Ovary (tissue), 9 donors: ENCODE results near the gene IPO9. TPM values are rescaled to one million over a fixed set of nuclear protein-coding genes. Genes with fewer than 3 reads are reported as not detected.

Experiments used
- DNase-seq, 5 donors: peaks; one replicate each; pipeline ENCODE4 v3.0.0-alpha.2; 2019 to 2020
- H3K27ac ChIP-seq, 2 donors: fragments of 200-600 bp; one replicate each; pipeline versions ENCODE4 v1.5.1 to v1.8.0; 2019 to 2022
- H3K27me3 ChIP-seq: fragments of 200-600 bp; one replicate; pipeline ENCODE4 v1.8.0; 2022
- H3K36me3 ChIP-seq: fragments of 200-600 bp; sonication (generic); one replicate; pipeline ENCODE4 v1.5.1; 2019
- H3K4me1 ChIP-seq: one replicate; pipeline ENCODE4 v1.8.1; 2013; ENCODE audit warnings: mild to moderate bottlenecking, moderate library complexity; ENCODE audit not compliant: insufficient read depth
- H3K4me3 ChIP-seq: fragments of 200-600 bp; sonication (generic); one replicate; pipeline ENCODE4 v1.5.1; 2017
- H3K9me3 ChIP-seq, 2 donors: fragments of 200-600 bp in 1 of 2; sonication (generic) in 1 of 2; one replicate each; pipeline versions ENCODE4 v1.5.1 to v1.8.1; 2013 to 2019; ENCODE audit warnings: mild to moderate bottlenecking in 1 of 2, moderate library complexity in 1 of 2
- EP300 ChIP-seq: sonication (generic); formaldehyde crosslinking; IDR thresholded peaks from one replicate; pipeline ENCODE4 v1.6.1; 2017; ENCODE audit warnings: antibody characterized with exemption
- POLR2A ChIP-seq: fragments of 450-650 bp; IDR thresholded peaks from one replicate; pipeline ENCODE4 v1.6.1; 2017; ENCODE audit warnings: antibody characterized with exemption, mild to moderate bottlenecking, moderate library complexity
- WGBS, 3 donors: extraction: QIAGEN DNeasy Blood & Tissue Kit in 1 of 3; methylation state at CpG; one replicate each; pipeline versions ENCODE4 v1.1.5 to v1.1.7; 2013 to 2017; 5-methylcytosine and 5-hydroxymethylcytosine counted together
- intact Hi-C, 4 donors: fragments of 100-400 bp; cut with DNase I; formaldehyde crosslinking; loops; one replicate each; pipeline versions ENCODE4 v1.11.0 to v1.15.1; 2022 to 2023
- polyA plus RNA-seq, 2 donors: library from polyadenylated mRNA; stranded (reverse); fragments of 200-250 nt in 1 of 2; fragments of 350-450 nt in 1 of 2; fragmentation: Illumina TruSeq in 1 of 2; extraction: RNeasy Lipid Tissue Mini Kit (QIAGEN cat#74804) in 1 of 2; gene quantifications; one replicate each; pipeline ENCODE4 v1.2.3, GENCODE V29; 2013 to 2014
- total RNA-seq, 7 donors: library from RNA; depleted of rRNA in 2 of 7; stranded (reverse); fragments of >200 nt in 2 of 7; fragmentation: NEBNext Ultra II Directional in 3 of 7; extraction: Animal tissue kit (Norgen Biotek cat#: 25700) in 3 of 7; gene quantifications; one replicate each; pipeline versions ENCODE4 v1.1.0 to v1.2.4, GENCODE V29; 2016 to 2023
- TF ChIP-seq, protein P1 (sequence below), 3 donors: fragments of 450-650 bp in 2 of 3; fragments of 200-600 bp in 1 of 3; IDR thresholded peaks; one replicate each; pipeline versions ENCODE4 v1.5.1 to v1.8.0; 2016 to 2022; ENCODE audit warnings: antibody characterized with exemption in 3 of 3, mild to moderate bottlenecking in 1 of 3
- donor health status: DM: no; HTN: no; CAD: no; lungs with moderate emphysema.
- donor health status: DM: no; HTN: no; CAD: no.
- donor health status: Bipolar disorder and iron deficiency.
- donor health status: DM: yes; HTN: yes; CAD: no.
- donor health status: DM: no; HTN: no; CAD: no.
- donor health status: DM: yes; HTN: yes; CAD: no.

IPO9 gene
- total and polyA plus RNA-seq, 9 donors = 12.9 to 43.8 (median 39.4) TPM

DNA sequence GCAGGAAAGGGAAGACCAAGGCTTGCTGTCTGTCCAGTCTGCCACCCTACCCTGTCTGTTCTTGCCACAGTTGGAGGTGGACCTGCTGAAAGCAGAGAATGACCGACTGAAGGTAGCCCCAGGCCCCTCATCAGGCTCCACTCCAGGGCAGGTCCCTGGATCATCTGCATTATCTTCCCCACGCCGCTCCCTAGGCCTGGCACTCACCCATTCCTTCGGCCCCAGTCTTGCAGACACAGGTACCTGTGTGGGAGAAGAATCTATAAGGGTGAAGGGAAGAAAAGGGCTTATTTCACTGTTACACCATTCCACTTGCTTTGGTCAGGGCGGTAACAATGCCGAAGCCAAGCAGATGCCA, 20.3 kb upstream of the IPO9 start:
- Histone ChIP-seq H3K4me3 (no peak overlapping the region), H3K4me1 (no peaks in the 10 kb centered on the region), H3K9me3 (no peaks in the 10 kb centered on the region), H3K36me3 (no peaks in the 10 kb centered on the region), H3K27ac (no peak overlapping the region), H3K27me3 (no peaks in the 10 kb centered on the region)
- TF ChIP-seq, protein P1, sequence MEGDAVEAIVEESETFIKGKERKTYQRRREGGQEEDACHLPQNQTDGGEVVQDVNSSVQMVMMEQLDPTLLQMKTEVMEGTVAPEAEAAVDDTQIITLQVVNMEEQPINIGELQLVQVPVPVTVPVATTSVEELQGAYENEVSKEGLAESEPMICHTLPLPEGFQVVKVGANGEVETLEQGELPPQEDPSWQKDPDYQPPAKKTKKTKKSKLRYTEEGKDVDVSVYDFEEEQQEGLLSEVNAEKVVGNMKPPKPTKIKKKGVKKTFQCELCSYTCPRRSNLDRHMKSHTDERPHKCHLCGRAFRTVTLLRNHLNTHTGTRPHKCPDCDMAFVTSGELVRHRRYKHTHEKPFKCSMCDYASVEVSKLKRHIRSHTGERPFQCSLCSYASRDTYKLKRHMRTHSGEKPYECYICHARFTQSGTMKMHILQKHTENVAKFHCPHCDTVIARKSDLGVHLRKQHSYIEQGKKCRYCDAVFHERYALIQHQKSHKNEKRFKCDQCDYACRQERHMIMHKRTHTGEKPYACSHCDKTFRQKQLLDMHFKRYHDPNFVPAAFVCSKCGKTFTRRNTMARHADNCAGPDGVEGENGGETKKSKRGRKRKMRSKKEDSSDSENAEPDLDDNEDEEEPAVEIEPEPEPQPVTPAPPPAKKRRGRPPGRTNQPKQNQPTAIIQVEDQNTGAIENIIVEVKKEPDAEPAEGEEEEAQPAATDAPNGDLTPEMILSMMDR (IDR thresholded peaks at IDR 0.05) = no peak
- TF ChIP-seq POLR2A (no peak), EP300 (no peak)
- intact Hi-C loops = no loop called here
- DNase-seq = no peak
- WGBS, 3 donors = 95 to 97% (median 96%) methylated on average over 6 of the region's 6 CpGs

DNA sequence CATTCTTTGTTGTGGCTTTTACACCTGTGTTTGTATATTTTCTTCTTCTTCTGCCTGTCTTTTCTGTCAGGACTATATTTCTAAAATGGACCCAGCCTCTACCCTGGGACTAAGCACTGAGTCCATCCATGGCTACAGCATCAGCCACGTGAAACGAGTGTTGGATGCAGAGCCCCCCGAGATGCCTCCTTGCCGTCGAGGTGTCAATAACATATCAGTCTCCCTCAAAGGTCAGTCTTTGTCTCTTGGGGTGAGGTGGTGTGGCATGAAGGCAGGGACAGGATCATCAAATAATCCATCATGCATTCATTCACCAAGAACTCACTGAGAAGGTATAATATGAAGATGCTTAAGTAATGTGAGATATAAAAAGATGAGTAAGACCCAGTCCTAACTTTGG, 19.1 kb upstream of the IPO9 start:
- Histone ChIP-seq H3K27ac (no peak overlapping the region), H3K36me3 (no peaks in the 10 kb centered on the region), H3K4me3 (no peak overlapping the region), H3K27me3 (no peaks in the 10 kb centered on the region), H3K4me1 (no peaks in the 10 kb centered on the region), H3K9me3 (no peaks in the 10 kb centered on the region)
- intact Hi-C loops = no loop called here
- 86 to 96% (median 90%) methylated on average over 5 of the region's 5 CpGs for WGBS, 3 donors
- DNase-seq = no peak
- TF ChIP-seq POLR2A (no peak), EP300 (no peak)
- TF ChIP-seq, protein P1 (IDR thresholded peaks at IDR 0.05) = no peak

DNA sequence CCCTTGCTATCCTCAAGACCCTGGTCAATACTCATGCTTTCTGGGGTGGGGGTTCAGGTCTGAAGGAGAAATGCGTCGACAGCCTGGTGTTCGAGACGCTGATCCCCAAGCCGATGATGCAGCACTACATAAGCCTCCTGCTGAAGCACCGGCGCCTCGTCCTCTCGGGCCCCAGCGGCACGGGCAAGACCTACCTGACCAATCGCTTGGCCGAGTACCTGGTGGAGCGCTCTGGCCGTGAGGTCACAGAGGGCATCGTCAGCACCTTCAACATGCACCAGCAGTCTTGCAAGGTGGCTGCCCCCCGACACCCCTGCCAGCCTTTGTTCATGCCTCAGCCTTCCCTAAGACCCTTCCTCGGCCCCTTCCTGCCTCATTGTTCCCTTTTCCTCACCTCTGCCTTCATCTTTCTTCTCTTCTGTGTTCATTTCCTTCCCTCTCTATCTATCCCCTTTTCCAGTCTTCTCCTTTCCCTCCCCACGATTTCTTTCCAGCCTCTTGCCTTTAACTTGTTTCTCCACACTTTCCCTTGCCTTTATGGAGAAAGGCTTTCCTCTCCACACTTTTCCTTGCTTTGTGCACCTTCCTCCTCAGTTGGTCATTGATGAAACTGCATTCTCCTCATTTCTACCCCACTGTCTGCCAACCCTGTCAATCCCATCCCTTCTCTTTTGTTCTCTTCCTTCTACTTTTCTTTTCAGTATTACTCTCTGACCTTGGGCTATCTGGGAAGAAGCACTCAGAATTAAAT, 18.3 kb upstream of the IPO9 start:
- WGBS, 3 donors = 97 to 98% (median 97%) methylated on average over 19 of the region's 19 CpGs
- H3K9me3 ChIP-seq = no peaks in the 10 kb centered on the region
- no peaks in the 10 kb centered on the region for H3K4me1 ChIP-seq
- TF ChIP-seq, protein P1 (IDR thresholded peaks at IDR 0.05) = no peak
- TF ChIP-seq EP300 = no peak
- no peak for TF ChIP-seq POLR2A
- H3K27me3 ChIP-seq = no peaks in the 10 kb centered on the region
- H3K4me3 ChIP-seq = no peak overlapping the region
- H3K36me3 ChIP-seq = no peaks in the 10 kb centered on the region
- intact Hi-C loops = no loop called here
- no peak for DNase-seq
- H3K27ac ChIP-seq = no peak overlapping the region

DNA sequence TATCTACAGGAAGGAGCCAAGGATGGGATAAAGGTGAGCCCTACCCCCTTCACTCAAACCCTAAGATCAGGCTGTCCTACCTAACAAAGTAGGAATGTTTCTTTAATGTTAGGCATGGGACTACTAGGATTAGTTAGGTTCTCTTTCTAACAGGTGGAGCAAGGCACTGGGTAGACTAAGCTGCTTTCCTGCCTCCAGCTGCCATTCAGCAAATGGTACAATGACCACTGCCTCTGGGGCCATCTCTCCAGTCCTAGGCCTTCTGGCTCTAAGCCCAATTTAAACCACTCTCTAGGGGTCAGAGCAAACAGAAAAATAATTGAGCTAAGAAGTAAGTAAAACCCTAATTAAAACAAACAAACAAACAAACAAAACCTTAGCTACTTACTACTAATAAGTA, 15.7 kb upstream of the IPO9 start:
- Histone ChIP-seq H3K4me3 (no peak overlapping the region), H3K4me1 (no peaks in the 10 kb centered on the region), H3K9me3 (no peaks in the 10 kb centered on the region), H3K36me3 (no peaks in the 10 kb centered on the region), H3K27me3 (no peaks in the 10 kb centered on the region), H3K27ac (no peak overlapping the region)
- intact Hi-C loops = no loop called here
- TF ChIP-seq POLR2A (no peak), EP300 (no peak)
- TF ChIP-seq, protein P1 (IDR thresholded peaks at IDR 0.05) = no peak
- DNase-seq = no peak
